PC-3 (cell line): ENCODE results near the gene MBOAT7.

Experiments used
- CTCF ChIP-seq: fragments of 300-600 bp; sonication (generic); conservative IDR thresholded peaks from 2 replicates; pipeline ENCODE4 v1.5.1; 2017; ENCODE audit warnings: antibody characterized with exemption, low read depth, mild to moderate bottlenecking, low read length
- EZH2 ChIP-seq: fragments of 300-600 bp; sonication (generic); IDR thresholded peaks from one replicate; pipeline ENCODE4 v1.6.1; 2017; ENCODE audit warnings: antibody characterized with exemption, mild to moderate bottlenecking, low read length; ENCODE audit not compliant: unreplicated experiment
- EZH2phosphoT487 ChIP-seq: fragments of 300-600 bp; sonication (generic); IDR thresholded peaks from 2 replicates; pipeline ENCODE4 v1.6.1; 2018; ENCODE audit warnings: mild to moderate bottlenecking, antibody characterized with exemption, low read length, borderline replicate concordance

GRCh38 chr19:54209811-54210494 lies 20.6 kb upstream of the MBOAT7 start:
- TF ChIP-seq CTCF (no peak), EZH2phosphoT487 (no peak), EZH2 (no peak)
